ENCODE results near the gene TEX14. TPM values are rescaled to one million over a fixed set of nuclear protein-coding genes. Genes with fewer than 3 reads are reported as not detected.
A peak's percentile ranks its signal among the peaks of the same experiment; 100 is the strongest.

Gene TEX14
- total RNA-seq, 1 experiment from 2014 or later = 0.31 TPM

DNA sequence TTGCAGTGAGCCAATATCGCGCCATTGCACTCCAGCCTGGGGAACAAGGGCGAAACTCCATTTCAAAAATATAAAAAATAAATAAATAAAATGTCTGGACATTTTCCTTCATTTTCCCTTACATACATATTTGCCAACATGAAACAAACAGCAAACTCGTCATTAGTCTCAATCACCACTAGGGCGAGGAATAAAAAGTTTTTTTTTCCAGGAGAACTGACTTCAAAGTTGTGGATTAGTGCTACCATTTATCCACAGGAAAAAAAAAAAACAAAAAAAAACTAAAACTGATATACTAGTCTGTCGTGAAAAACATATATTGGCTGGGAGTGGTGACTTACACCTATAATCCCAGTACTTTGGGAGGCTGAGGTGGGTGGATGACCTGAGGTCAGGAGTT is 100.4 kb downstream of the TEX14 start:
- Histone ChIP-seq H3K9ac (ENCODE audit: extremely low read depth, insufficient read length, low read length) (no peak overlapping the region), H3K27ac (ENCODE audit: insufficient read length, low read depth, low read length) (no peak overlapping the region), H2BK120ac (ENCODE audit: low read depth, low read length, poor library complexity, severe bottlenecking) (no peak overlapping the region), H2AFZ (ENCODE audit: low read length) (no peak overlapping the region), H4K20me1 (ENCODE audit: control insufficient read depth, insufficient read depth, insufficient read length) (no peaks in the 10 kb centered on the region), H4K91ac (ENCODE audit: insufficient read length, low read depth, low read length) (no peak overlapping the region), H3K79me2 (ENCODE audit: insufficient read depth, low read length) (no peaks in the 10 kb centered on the region), H4K8ac (replicated peaks; ENCODE audit: insufficient read length, low read depth, low read length) (no peak overlapping the region), H3K4me2 (ENCODE audit: insufficient read depth, insufficient read length, low read length) (no peak overlapping the region), H3K9me3 (ENCODE audit: control insufficient read depth, low read depth, low read length) (no peaks in the 10 kb centered on the region), H3T11ph (ENCODE audit: low read length) (no peak overlapping the region), H3K18ac (ENCODE audit: insufficient read length, low read depth, low read length) (no peak overlapping the region), H2BK15ac (ENCODE audit: low read depth, low read length) (no peak overlapping the region), H2BK20ac (ENCODE audit: low read depth, low read length, poor library complexity, severe bottlenecking) (no peak overlapping the region), H3K4ac (ENCODE audit: low read depth, low read length) (no peak overlapping the region), H3K79me1 (ENCODE audit: insufficient read depth, low read depth, low read length, poor library complexity, severe bottlenecking) (no peaks in the 10 kb centered on the region), H3K23me2 (ENCODE audit: insufficient read length, low read depth, low read length, poor library complexity, severe bottlenecking) (no peaks in the 10 kb centered on the region), H2BK12ac (ENCODE audit: insufficient read length, low read depth, low read length) (no peak overlapping the region), H2BK5ac (ENCODE audit: insufficient read length, low read length) (no peak overlapping the region), H3K4me1 (ENCODE audit: insufficient read depth, low read length) (no peaks in the 10 kb centered on the region), H3K27me3 (ENCODE audit: insufficient read depth, low read length) (no peaks in the 10 kb centered on the region), H4K5ac (ENCODE audit: insufficient read length, low read depth, low read length) (no peak overlapping the region), H2AK5ac (ENCODE audit: insufficient read length, low read length) (no peak overlapping the region), H3K14ac (ENCODE audit: insufficient read depth, low read length) (no peak overlapping the region), H3K56ac (ENCODE audit: insufficient read length, low read depth, low read length) (no peak overlapping the region), H3K23ac (ENCODE audit: insufficient read length, low read depth, low read length) (no peak overlapping the region)
- Mint-ChIP-seq H3K27me3 (ENCODE audit: low read depth) (no peaks in the 10 kb centered on the region), H3K27ac (no peak overlapping the region), H3K36me3 (ENCODE audit: insufficient read depth in 1 of 3, low read depth in 3 of 3) (no peaks in the 10 kb centered on the region), H3K4me1 (peaks cover 4 to 6% of the 10 kb centered on the region in 2 experiments; a peak in 2 of 4 replicates), H3K9me3 (no peaks in the 10 kb centered on the region), H3K4me3 (no peak overlapping the region)
- no CpG with 5 or more reads among the region's 6 CpGs for WGBS (ENCODE audit: extremely low coverage, insufficient read length, low lambda C conversion rate)
- no peak for DNase-seq
- TF ChIP-seq, protein P1, sequence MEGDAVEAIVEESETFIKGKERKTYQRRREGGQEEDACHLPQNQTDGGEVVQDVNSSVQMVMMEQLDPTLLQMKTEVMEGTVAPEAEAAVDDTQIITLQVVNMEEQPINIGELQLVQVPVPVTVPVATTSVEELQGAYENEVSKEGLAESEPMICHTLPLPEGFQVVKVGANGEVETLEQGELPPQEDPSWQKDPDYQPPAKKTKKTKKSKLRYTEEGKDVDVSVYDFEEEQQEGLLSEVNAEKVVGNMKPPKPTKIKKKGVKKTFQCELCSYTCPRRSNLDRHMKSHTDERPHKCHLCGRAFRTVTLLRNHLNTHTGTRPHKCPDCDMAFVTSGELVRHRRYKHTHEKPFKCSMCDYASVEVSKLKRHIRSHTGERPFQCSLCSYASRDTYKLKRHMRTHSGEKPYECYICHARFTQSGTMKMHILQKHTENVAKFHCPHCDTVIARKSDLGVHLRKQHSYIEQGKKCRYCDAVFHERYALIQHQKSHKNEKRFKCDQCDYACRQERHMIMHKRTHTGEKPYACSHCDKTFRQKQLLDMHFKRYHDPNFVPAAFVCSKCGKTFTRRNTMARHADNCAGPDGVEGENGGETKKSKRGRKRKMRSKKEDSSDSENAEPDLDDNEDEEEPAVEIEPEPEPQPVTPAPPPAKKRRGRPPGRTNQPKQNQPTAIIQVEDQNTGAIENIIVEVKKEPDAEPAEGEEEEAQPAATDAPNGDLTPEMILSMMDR (conservative IDR thresholded peaks at IDR 0.05) = peak; percentile 53
